ENCODE results near the gene CTNNA3.

CTNNA3 gene

DNA sequence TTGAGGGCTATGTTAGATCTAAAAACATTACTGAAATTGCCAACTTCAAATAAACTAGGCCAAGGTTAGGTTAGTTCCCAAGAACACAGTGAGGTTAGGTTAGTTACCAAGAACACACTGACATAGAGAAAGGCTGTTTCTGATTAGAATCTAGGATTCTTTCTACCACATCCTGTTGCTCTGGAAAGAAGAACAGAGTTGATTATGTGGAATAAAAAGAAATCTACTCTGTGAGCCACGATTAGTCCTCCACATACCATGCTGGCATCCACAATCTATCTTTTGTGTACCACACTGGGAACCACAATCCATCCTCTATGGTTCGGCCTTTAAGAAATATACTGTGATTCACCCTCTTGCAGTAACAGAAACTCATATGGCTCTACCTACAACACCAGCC, 678.8 kb downstream of the CTNNA3 start:
- Histone ChIP-seq H3K9me3 (ENCODE audit: severe bottlenecking) (no peaks in the 10 kb centered on the region), H3K4me1 (ENCODE audit: insufficient read depth, poor library complexity, severe bottlenecking) (no peaks in the 10 kb centered on the region), H3K4me3 (ENCODE audit: severe bottlenecking) (no peak overlapping the region), H3K36me3 (ENCODE audit: low read depth) (no peaks in the 10 kb centered on the region), H3K27ac (ENCODE audit: poor library complexity, severe bottlenecking) (no peak overlapping the region), H3K27me3 (ENCODE audit: insufficient read depth, poor library complexity, severe bottlenecking) (peaks cover 10% of the 10 kb centered on the region)
- no peak for DNase-seq (ENCODE audit: low spot score)
- TF ChIP-seq, protein P1, sequence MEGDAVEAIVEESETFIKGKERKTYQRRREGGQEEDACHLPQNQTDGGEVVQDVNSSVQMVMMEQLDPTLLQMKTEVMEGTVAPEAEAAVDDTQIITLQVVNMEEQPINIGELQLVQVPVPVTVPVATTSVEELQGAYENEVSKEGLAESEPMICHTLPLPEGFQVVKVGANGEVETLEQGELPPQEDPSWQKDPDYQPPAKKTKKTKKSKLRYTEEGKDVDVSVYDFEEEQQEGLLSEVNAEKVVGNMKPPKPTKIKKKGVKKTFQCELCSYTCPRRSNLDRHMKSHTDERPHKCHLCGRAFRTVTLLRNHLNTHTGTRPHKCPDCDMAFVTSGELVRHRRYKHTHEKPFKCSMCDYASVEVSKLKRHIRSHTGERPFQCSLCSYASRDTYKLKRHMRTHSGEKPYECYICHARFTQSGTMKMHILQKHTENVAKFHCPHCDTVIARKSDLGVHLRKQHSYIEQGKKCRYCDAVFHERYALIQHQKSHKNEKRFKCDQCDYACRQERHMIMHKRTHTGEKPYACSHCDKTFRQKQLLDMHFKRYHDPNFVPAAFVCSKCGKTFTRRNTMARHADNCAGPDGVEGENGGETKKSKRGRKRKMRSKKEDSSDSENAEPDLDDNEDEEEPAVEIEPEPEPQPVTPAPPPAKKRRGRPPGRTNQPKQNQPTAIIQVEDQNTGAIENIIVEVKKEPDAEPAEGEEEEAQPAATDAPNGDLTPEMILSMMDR (IDR thresholded peaks at IDR 0.05; ENCODE audit: poor library complexity, severe bottlenecking) = no peak
- ATAC-seq (ENCODE audit: low read depth) = no peak

DNA sequence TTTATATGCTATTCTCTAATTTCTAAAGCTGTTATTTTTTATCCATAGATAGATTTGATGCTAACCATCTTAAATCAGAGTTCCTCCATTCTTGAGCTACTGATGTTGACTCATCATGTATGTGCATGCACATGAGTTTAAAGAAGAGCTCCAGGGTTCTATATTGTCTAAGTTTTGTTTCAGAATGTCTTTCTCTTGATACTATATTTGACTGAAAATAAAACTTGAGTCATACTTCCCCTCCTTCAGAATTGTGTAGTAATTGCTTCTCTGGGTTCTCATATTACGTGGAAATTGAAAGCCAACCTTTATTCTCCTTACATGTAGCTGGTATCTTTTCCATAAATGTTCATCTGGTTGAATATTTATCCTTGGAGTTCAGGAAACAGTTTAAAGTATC, 680.8 kb downstream of the CTNNA3 start:
- no peak for ATAC-seq (ENCODE audit: low read depth)

DNA sequence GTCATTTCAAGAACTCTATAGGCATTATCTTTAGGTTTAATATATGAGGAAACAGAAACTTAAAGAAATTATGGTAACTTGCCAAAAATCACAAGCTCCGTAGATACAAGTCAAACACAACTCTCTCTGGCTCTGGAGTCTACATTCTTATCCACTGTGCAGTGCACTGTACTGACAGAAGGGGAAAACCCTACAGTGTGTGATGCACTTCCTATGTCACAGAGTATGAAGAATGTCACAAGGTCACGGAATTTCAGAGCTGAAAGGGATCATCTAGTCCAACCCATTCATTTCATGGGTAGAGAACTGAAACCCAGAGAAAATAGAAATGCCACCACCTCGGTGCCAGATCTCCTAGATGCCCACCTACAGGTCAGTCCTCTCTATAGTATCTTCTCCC, 684.0 kb downstream of the CTNNA3 start:
- no peaks in the 10 kb centered on the region for H3K9me3 ChIP-seq (ENCODE audit: severe bottlenecking)
- peaks cover 7% of the 10 kb centered on the region for H3K27me3 ChIP-seq (ENCODE audit: insufficient read depth, poor library complexity, severe bottlenecking)
- no peak overlapping the region for H3K4me3 ChIP-seq (ENCODE audit: severe bottlenecking)
- TF ChIP-seq, protein P1 (IDR thresholded peaks at IDR 0.05; ENCODE audit: poor library complexity, severe bottlenecking) = no peak
- ATAC-seq (ENCODE audit: low read depth) (no peak), DNase-seq (ENCODE audit: low spot score) (no peak)
- H3K36me3 ChIP-seq (ENCODE audit: low read depth) = no peaks in the 10 kb centered on the region
- no peaks in the 10 kb centered on the region for H3K4me1 ChIP-seq (ENCODE audit: insufficient read depth, poor library complexity, severe bottlenecking)
- no peak overlapping the region for H3K27ac ChIP-seq (ENCODE audit: poor library complexity, severe bottlenecking)

More for the DNA sequence above, 680.8 kb downstream of the CTNNA3 start:
- H3K4me3 ChIP-seq (ENCODE audit: severe bottlenecking) = no peak overlapping the region
- peaks cover 7% of the 10 kb centered on the region for H3K27me3 ChIP-seq (ENCODE audit: insufficient read depth, poor library complexity, severe bottlenecking)
- H3K36me3 ChIP-seq (ENCODE audit: low read depth) = no peaks in the 10 kb centered on the region
- H3K27ac ChIP-seq (ENCODE audit: poor library complexity, severe bottlenecking) = no peak overlapping the region
- no peak for DNase-seq (ENCODE audit: low spot score)
- TF ChIP-seq, protein P1 (IDR thresholded peaks at IDR 0.05; ENCODE audit: poor library complexity, severe bottlenecking) = no peak
- H3K9me3 ChIP-seq (ENCODE audit: severe bottlenecking) = no peaks in the 10 kb centered on the region
- no peaks in the 10 kb centered on the region for H3K4me1 ChIP-seq (ENCODE audit: insufficient read depth, poor library complexity, severe bottlenecking)

DNA sequence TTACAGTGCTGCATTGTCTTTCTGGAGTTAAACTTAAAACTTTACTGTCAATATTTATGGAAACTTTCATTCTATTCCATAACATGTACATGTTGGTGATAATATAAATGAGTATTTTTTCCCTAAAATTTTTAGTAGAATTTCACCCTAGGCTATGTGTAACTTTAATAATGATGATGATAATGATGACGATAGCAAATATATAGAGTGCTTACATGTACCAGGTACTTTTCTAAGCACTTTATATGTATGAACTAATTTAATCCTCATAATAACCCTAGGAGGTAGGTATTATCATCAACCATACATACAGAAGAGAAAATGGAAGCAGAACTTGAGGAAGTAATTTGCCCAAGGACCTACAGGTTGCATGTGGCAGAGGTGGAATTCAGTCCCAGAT, 684.5 kb downstream of the CTNNA3 start:
- Histone ChIP-seq H3K4me1 (ENCODE audit: insufficient read depth, poor library complexity, severe bottlenecking) (no peaks in the 10 kb centered on the region), H3K9me3 (ENCODE audit: severe bottlenecking) (no peaks in the 10 kb centered on the region), H3K4me3 (ENCODE audit: severe bottlenecking) (no peak overlapping the region), H3K27ac (ENCODE audit: poor library complexity, severe bottlenecking) (no peak overlapping the region), H3K36me3 (ENCODE audit: low read depth) (no peaks in the 10 kb centered on the region), H3K27me3 (ENCODE audit: insufficient read depth, poor library complexity, severe bottlenecking) (peaks cover 7% of the 10 kb centered on the region)
- no peak for DNase-seq (ENCODE audit: low spot score)
- no peak for ATAC-seq (ENCODE audit: low read depth)
- TF ChIP-seq, protein P1 (IDR thresholded peaks at IDR 0.05; ENCODE audit: poor library complexity, severe bottlenecking) = no peak

DNA sequence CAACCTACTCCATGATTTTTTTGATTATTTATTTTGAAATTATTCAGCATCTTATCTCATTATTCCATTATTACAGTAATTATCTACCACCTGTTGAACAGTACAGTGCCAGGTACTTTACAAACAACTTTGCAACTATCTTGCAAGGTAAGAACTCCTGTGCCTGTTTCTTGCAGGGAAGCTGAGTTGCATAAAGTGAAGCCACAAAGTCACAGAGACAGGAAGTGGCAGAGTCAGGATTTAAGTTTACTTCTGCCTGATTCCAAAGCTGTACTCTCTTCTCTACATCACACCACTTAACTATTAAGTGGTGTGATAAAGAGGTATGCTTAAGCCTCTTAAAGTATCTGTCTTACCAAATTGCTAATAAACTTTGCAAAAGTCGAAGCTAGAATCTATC, 690.0 kb downstream of the CTNNA3 start:
- TF ChIP-seq, protein P1 (IDR thresholded peaks at IDR 0.05; ENCODE audit: poor library complexity, severe bottlenecking) = no peak
- ATAC-seq (ENCODE audit: low read depth) (no peak), DNase-seq (ENCODE audit: low spot score) (no peak)
- Histone ChIP-seq H3K4me3 (ENCODE audit: severe bottlenecking) (no peak overlapping the region), H3K9me3 (ENCODE audit: severe bottlenecking) (peaks cover 2% of the 10 kb centered on the region), H3K4me1 (ENCODE audit: insufficient read depth, poor library complexity, severe bottlenecking) (no peaks in the 10 kb centered on the region), H3K27ac (ENCODE audit: poor library complexity, severe bottlenecking) (no peak overlapping the region), H3K27me3 (ENCODE audit: insufficient read depth, poor library complexity, severe bottlenecking) (no peaks in the 10 kb centered on the region), H3K36me3 (ENCODE audit: low read depth) (no peaks in the 10 kb centered on the region)
